NCI-H2196 (cell line): ENCODE results near the gene TRAPPC12.
"Not testable (repeated sequence)": the region's sequence is repeated elsewhere in the genome, so short reads cannot be mapped to it uniquely, and the experiment has no call there.

ENCODE experiments used
- DNase-seq: peaks from one replicate; lab custom pipeline; 2025; ENCODE audit not compliant: unreplicated experiment; lab: John Stamatoyannopoulos, UW

TRAPPC12 gene

DNA sequence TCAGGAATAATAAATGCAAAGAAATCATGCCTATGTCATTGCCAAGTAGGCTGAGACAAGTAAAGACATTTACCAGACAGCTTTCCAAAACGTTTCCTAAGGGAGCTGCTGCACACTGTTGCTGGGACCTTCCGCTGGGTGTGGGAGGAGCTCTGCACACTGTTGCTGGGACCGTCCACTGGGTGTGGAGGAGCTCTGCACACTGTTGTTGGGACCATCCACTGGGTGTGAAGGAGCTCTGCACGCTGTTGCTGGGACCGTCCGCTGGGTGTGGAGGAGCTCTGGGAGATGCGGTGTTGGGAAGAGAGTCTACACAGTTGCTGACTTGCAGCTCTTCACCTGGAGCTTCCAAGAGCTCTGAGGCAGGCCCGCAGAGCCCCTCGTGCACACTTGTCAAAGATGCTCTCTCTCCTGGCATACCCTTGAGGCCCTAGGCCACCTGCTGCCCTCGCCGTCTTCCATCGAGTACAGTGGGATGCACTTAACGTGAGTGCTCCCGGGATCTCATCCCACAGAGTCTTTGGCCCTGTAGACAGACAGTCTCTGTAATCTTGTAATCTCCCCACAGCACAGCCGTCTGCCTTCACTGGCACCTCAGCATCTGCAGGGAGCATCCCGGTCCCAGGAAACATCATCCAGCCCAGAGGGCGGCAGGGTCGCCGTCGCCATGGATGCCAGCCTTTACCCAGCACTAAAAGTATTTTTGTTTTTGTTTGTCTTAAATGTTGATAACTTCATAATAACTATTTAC is 51.4 kb downstream of the TRAPPC12 start:
- no peak for DNase-seq

- no peak for DNase-seq
These were observed 52.6 kb downstream of the TRAPPC12 start for GRCh38 chr2:3432067-3432466.

DNA sequence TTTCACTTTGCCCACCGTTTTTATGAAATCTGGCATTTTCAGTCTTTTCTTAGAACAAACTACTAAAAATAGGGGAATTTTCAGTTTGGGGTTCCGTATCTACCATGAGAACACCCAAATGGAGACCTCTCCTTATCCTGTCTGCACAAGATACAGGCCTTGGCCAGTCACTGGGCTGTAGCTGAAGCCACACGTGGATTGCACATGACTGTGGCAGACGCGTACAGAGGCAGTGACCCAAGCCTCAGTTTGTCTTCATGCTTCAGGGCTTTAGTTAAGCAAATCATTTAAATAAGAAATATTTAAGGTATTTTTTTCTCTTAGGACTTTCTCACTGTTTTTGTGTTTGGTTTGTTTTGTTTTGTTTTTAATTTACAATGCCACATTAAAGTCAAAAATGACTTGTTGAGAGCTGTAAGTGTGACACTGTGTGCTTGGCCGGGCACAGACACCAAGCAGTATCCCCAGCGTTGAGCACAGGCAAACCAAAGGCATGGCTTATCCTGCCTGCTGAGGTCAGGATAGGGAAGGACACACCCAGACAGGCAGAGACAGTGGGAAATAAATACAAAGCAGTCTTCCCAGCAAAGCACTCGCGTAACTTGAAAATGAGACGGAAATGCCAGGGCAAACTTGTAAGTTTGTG is 53.3 kb downstream of the TRAPPC12 start:
- no peak for DNase-seq

DNA sequence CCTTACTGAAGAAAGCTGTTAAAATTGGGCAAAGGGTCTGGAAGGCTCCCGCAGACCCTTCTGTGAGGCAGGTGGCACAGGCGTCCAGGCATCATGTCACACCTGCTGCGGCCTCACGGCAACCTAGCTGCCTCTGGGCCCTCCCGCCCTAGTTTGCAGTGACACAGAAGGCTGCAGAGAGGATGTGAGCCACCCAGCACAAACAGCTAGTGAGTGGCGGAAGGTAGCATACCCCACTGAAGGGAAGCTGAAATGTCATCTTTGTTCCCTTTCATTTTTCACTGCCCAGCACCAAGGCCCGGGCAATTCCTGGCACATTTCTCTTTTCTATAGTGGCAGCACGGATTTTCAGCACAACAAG is 53.8 kb downstream of the TRAPPC12 start:
- no peak for DNase-seq

GRCh38 chr2:3433776-3434400 is 54.4 kb downstream of the TRAPPC12 start:
- no peak for DNase-seq

DNA sequence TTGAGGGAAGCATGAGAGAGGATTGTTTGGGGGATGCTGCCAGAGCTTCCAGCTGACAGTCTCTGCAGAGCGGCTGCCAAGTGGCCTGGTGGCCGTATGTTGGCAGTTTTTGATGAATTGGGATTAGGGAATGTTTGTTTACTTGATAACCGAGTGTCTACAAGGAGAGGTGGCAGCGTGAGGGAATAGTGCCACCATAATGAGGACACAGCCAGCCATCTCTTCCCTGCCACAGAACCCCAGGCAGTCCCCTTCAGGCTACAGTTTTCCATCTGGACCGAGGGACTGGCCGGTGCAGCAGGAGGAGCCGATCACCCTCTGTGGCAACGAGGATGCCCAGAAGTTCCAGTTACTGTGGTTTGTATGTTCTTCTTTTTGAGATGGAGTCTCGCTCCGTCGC is 55.2 kb downstream of the TRAPPC12 start:
- DNase-seq: no peak

DNA sequence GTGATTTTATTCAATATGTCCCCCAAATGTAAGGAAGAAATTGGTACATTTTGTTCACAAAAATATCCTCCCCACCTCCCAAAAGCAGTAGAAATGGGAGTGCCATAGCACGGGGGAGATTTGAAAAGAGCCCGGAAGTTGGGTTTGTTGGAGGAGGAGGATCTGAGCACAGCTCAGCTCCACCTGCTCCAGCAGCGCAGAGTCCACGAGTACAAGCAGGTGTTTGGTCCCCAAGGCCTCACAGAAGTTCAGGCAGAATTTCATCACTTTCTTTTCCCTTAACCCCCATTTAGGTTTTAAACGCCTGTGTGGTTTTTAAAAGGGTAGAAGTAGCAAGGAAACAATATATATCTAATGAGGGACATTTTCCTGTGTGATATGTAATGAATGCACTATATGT is 56.0 kb downstream of the TRAPPC12 start:
- DNase-seq: peak; percentile 43

- DNase-seq: no peak
These were observed 61.0 kb downstream of the TRAPPC12 start for GRCh38 chr2:3440477-3440876.

GRCh38 chr2:3441465-3441864 is 62.0 kb downstream of the TRAPPC12 start:
- no peak for DNase-seq

GRCh38 chr2:3442185-3442584 is 62.7 kb downstream of the TRAPPC12 start:
- DNase-seq: no peak

DNA sequence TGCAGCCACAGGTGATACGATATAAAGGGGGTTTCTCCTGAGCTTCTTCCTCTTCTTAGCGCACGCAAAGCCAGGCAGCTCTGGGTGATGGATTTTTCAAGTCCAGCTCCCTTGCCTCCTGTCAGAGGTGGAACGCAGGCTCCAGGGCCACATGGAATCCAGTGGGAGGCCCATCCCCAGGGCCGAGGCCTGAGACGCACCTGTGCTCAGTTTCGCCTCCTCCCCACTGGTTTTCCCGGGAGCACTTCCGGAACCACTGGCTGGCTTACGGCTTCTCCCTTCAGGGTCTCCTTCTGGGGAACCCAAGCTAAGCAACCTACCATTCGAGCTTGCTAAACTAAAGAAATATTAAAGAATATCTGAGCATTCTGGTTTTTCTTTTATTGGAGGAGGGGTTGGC is 63.6 kb downstream of the TRAPPC12 start:
- DNase-seq: no peak

- no peak for DNase-seq
These were observed 64.1 kb downstream of the TRAPPC12 start for GRCh38 chr2:3443506-3444084.

DNA sequence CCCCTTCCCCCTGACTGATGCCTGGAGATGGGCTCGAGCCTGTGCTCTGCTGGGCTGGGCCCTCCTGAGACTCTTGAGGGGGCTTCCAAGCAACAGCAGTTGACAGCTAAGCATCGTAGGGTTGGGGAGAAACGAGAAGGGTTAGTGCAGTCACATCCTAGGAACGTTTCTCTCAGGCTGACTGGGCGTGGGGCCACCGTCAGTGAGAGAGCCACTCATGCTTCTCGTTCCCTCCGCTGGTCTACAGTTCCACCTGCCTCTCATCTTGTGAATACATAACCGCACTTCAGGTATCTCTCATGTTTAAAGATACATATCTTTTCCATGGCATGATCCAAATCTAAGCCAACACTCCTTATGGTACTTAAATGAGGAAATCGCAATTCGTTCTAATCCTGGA is 66.4 kb downstream of the TRAPPC12 start:
- DNase-seq: no peak

DNA sequence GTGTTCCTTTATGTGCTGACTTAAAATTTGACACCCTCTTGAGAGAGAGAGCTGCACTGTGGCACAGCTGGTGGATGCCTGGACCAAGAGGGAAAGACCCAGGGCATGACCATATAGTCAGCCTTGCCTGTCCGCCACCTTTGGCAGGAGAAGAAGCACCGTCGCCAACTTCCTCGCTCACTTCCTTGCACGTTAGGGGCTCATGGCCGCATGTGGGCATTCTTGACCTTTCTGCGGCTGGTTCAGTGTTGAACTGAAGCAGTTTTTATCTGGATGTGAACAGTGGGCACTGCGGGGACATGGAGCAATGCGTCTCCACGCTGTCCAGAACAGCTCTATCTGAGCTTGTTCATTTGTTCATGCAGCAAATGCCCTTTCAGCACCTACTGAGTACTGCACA is 66.9 kb downstream of the TRAPPC12 start:
- no peak for DNase-seq

GRCh38 chr2:3447186-3447585 is 67.7 kb downstream of the TRAPPC12 start:
- not testable (repeated sequence) for DNase-seq

GRCh38 chr2:3447789-3448317 is 68.4 kb downstream of the TRAPPC12 start:
- DNase-seq: no peak

DNA sequence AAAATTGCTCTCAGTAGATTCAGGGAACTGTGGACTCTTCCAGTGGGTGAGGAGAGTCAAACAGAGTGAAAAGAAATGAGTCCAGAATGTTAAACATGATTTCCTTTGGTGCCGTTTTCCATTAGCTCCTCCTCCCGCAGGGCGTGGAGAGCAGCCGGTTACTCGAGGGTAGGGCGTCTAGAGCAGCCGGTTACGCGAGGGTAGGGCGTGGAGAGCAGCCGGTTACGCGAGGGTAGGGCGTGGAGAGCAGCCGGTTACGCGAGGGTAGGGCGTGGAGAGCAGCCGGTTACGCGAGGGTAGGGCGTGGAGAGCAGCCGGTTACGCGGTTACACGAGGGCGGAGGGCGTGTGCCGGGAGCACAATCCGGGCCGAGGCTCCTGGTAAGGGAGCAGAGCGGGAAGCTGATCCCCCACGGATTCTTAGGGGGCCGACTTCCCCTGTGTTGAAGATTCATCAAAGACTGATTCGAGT is 69.0 kb downstream of the TRAPPC12 start:
- not testable (repeated sequence) for DNase-seq

GRCh38 chr2:3449086-3449485 is 69.6 kb downstream of the TRAPPC12 start:
- no peak for DNase-seq

DNA sequence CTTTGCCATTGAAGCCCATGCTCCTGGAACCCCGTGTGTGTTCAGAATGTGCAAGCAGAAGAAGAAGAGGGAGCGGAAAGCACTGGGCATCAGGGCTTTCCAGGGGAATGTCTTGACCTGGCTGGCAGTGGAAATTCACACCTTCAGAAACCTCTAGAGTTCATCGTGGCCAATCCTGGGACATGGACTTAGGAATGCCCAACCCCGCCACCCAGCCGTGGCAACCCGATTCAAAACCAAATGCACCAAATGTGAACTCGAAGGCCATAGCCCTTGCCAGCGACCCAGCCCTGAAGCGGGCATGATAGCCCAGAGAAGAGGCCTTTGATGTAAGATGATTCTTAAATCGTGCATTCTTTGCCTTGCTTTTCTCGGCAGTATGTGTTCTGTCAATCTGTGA is 70.4 kb downstream of the TRAPPC12 start:
- DNase-seq: no peak

DNA sequence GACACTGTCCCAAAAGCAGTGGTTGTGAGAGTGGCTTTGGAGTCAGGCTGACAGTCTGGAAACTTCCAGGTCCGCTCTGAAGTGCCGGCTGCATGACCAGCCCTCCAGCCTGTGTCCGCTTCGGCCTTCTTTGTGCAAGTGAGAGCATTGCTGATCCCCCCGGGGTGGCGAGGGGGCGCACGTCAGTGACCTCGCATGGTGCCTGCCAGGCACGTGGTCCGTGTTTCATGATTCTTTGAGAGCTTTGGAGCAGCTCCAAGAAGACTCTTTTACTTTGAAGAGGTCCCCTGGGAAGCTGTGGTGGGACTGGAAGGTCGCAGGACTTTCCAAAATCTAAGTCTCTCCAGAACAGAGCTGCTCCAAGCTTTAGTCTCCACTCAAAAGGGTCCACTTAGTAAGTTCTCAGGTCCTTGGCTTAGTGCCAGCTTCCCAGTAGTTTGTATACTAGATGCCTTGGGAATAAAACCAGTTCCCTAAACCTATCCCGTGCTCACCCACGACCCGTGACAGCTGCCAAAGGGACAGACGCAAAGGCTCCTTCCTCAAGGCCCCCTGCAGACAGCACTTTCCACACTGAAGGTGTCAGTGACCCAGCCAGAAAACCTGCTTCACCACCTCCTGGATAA is 71.0 kb downstream of the TRAPPC12 start:
- no peak for DNase-seq

GRCh38 chr2:3451169-3451568 is 71.7 kb downstream of the TRAPPC12 start:
- DNase-seq: no peak
